CD4-positive, alpha-beta T cell treated with Interleukin-12 subunit alpha and Interleukin-12 subunit beta, for 1 hour (primary cell): ENCODE data around the gene SULT1A2.
"Not testable (repeated sequence)": the region's sequence is repeated elsewhere in the genome, so short reads cannot be mapped to it uniquely, and the experiment has no call there.

Experiments used
- DNase-seq: peaks from one replicate; pipeline ENCODE4 v3.0.0-alpha.2; 2020

The SULT1A2 gene

GRCh38 chr16:28608867-28609596 lies 12.2 kb upstream of the SULT1A2 start:
- DNase-seq = not testable (repeated sequence)

- not testable (repeated sequence) for DNase-seq
These were observed 11.6 kb upstream of the SULT1A2 start for GRCh38 chr16:28608496-28608808.

- DNase-seq = not testable (repeated sequence)
These were observed 11.0 kb upstream of the SULT1A2 start for GRCh38 chr16:28607681-28608495.

- no peak for DNase-seq
These were observed 10.3 kb upstream of the SULT1A2 start for GRCh38 chr16:28607116-28607623.

GRCh38 chr16:28606291-28607115 lies 9.7 kb upstream of the SULT1A2 start:
- no peak for DNase-seq

GRCh38 chr16:28604186-28604565 lies 7.3 kb upstream of the SULT1A2 start:
- DNase-seq = no peak

- DNase-seq = no peak
These were observed 6.7 kb upstream of the SULT1A2 start for GRCh38 chr16:28603381-28604185.

- no peak for DNase-seq
These were observed 5.7 kb upstream of the SULT1A2 start for GRCh38 chr16:28602529-28602928.

- DNase-seq = not testable (repeated sequence)
These were observed 5.2 kb upstream of the SULT1A2 start for GRCh38 chr16:28602062-28602461.

- not testable (repeated sequence) for DNase-seq
These were observed 4.7 kb upstream of the SULT1A2 start for GRCh38 chr16:28601589-28601988.

- DNase-seq = not testable (repeated sequence)
These were observed 4.1 kb upstream of the SULT1A2 start for GRCh38 chr16:28600965-28601364.

- not testable (repeated sequence) for DNase-seq
These were observed 2.8 kb upstream of the SULT1A2 start for GRCh38 chr16:28599377-28600285.

- no peak for DNase-seq
These were observed 927 bp upstream of the SULT1A2 start for GRCh38 chr16:28597692-28598261.

- DNase-seq = no peak
These were observed 677 bp downstream of the SULT1A2 start for GRCh38 chr16:28596115-28596630.

GRCh38 chr16:28595451-28595850 lies 1.4 kb downstream of the SULT1A2 start:
- not testable (repeated sequence) for DNase-seq

GRCh38 chr16:28592979-28593553 lies 3.8 kb downstream of the SULT1A2 start:
- DNase-seq = no peak

- no peak for DNase-seq
These were observed 4.3 kb downstream of the SULT1A2 start for GRCh38 chr16:28592511-28592910.

- DNase-seq = no peak
These were observed 5.5 kb downstream of the SULT1A2 start for GRCh38 chr16:28591355-28591754.

- DNase-seq = no peak
These were observed 6.2 kb downstream of the SULT1A2 start for GRCh38 chr16:28590384-28591340.
